Panc1 (cell line): ENCODE measurements around the gene CCM2. TPM values are rescaled to one million over a fixed set of nuclear protein-coding genes. Genes with fewer than 3 reads are reported as not detected.
A peak's percentile ranks its signal among the peaks of the same experiment; 100 is the strongest.

Experiments used
- ATAC-seq: fragments of 200-7000 bp; cut with Tn5 transposase; 2 replicates; pipeline ENCODE4 v1.9.1; 2020; ENCODE audit warnings: mild to moderate bottlenecking, moderate library complexity
- BruUV-seq: library from RNA; stranded (reverse); fragments of 400-500 nt; replicated peaks from 2 replicates; lab custom pipeline; 2021; lab: Mats Ljungman, UMichigan
- CTCF ChIA-PET: fragments of 300-600 bp; sonication (Branson Sonifier 250); formaldehyde crosslinking; loops from one replicate; lab custom pipeline; 2022; ENCODE audit warnings: antibody characterized with exemption; lab: Charles Lee
- POLR2A ChIA-PET: fragments of 300-600 bp; sonication (Branson Sonifier 250); formaldehyde crosslinking; loops from one replicate; lab custom pipeline; 2022; ENCODE audit warnings: antibody characterized with exemption; lab: Charles Lee
- DNase-seq: peaks from one replicate; pipeline ENCODE4 v3.0.0-alpha.2; 2010; ENCODE audit warnings: low read depth, low spot score
- H3K27ac ChIP-seq: 2 replicates; pipeline ENCODE4 v1.5.1; 2011; ENCODE audit warnings: mild to moderate bottlenecking, low read length, inconsistent platforms
- H3K27me3 ChIP-seq: fragments of 200-500 bp; sonication (Bioruptor generic); 2 replicates; pipeline ENCODE4 v1.6.0; 2014; ENCODE audit warnings: low read length, inconsistent platforms; ENCODE audit not compliant: control insufficient read depth, insufficient read depth
- H3K36me3 ChIP-seq: fragments of 200-500 bp; sonication (Bioruptor generic); 2 replicates; pipeline ENCODE4 v1.5.1; 2014; ENCODE audit warnings: inconsistent platforms, mild to moderate bottlenecking, low read length, moderate library complexity; ENCODE audit not compliant: control insufficient read depth, insufficient read depth
- H3K4me1 ChIP-seq: 2 replicates; pipeline ENCODE4 v1.5.1; 2011; ENCODE audit warnings: inconsistent platforms, mild to moderate bottlenecking, low read length, moderate library complexity; ENCODE audit not compliant: control insufficient read depth, insufficient read depth
- H3K4me3 ChIP-seq, 2 experiments: 2 replicates each; pipeline ENCODE4 v1.5.1; 2011 to 2012; ENCODE audit warnings: low read depth in 2 of 2, low read length in 2 of 2, mild to moderate bottlenecking in 2 of 2, inconsistent platforms in 1 of 2, moderate library complexity in 1 of 2
- H3K9me3 ChIP-seq: fragments of 200-500 bp; sonication (Bioruptor generic); 2 replicates; pipeline ENCODE4 v1.5.1; 2014; ENCODE audit warnings: low read depth, mild to moderate bottlenecking, inconsistent platforms, low read length, moderate library complexity; ENCODE audit not compliant: control insufficient read depth, insufficient read depth
- CTCF ChIP-seq: fragments of 450-650 bp; IDR thresholded peaks from 2 replicates; pipeline ENCODE4 v1.5.1; 2017; ENCODE audit warnings: mild to moderate bottlenecking
- POLR2AphosphoS5 ChIP-seq: IDR thresholded peaks from 2 replicates; pipeline ENCODE4 v1.6.1; 2012; ENCODE audit warnings: mild to moderate bottlenecking, low read depth, low read length, moderate library complexity
- REST ChIP-seq, 2 experiments: IDR thresholded peaks; 2 replicates each; pipeline ENCODE4 v1.6.1; 2011 to 2012; ENCODE audit warnings: low read depth in 2 of 2, control low read depth in 1 of 2, low read length in 1 of 2, mild to moderate bottlenecking in 1 of 2, moderate library complexity in 1 of 2; ENCODE audit not compliant: insufficient read depth in 1 of 2
- SIN3A ChIP-seq: IDR thresholded peaks from 2 replicates; pipeline ENCODE4 v1.6.1; 2012; ENCODE audit warnings: low read depth, mild to moderate bottlenecking, low read length, moderate library complexity, borderline replicate concordance; ENCODE audit not compliant: insufficient read depth
- TCF7L2 ChIP-seq: IDR thresholded peaks from 2 replicates; pipeline ENCODE4 v1.6.1; 2011; ENCODE audit warnings: mild to moderate bottlenecking, low read depth, low read length, inconsistent platforms
- in situ Hi-C: cut with HindIII; loops from 2 replicates; pipeline ENCODE4 v1.10.0; 2016; ENCODE audit warnings: low sequenced_read_pairs, low pct_unique_long_range_greater_than_20kb
- intact Hi-C: fragments of 100-400 bp; cut with micrococcal nuclease; formaldehyde crosslinking; loops from one replicate; pipeline ENCODE4 v1.10.0; 2022; ENCODE audit not compliant: unreplicated experiment
- total RNA-seq: library from RNA; stranded (reverse); gene quantifications from one replicate; pipeline ENCODE4 v1.2.1, GENCODE V29; 2021; ENCODE audit not compliant: unreplicated experiment

The CCM2 gene
- total RNA-seq, 1 experiment from 2014 or later = 97.1 TPM

GRCh38 chr7:44972562-44972961 lies 27.4 kb upstream of the CCM2 start:
- H3K27me3 ChIP-seq = no peaks in the 10 kb centered on the region
- in situ Hi-C loops = no loop called here
- H3K4me1 ChIP-seq = no peaks in the 10 kb centered on the region; the same call in 1 of the 2 replicates
- no peak overlapping the region for H3K4me3 ChIP-seq
- intact Hi-C loops = loop anchor here (5.0 kb wide), 1 partner anchor 165 kb away; no protein-coding TSS in a partner anchor
- POLR2A ChIA-PET = interaction anchor here (0.5 kb wide), 1 partner anchor 11 kb away, joined by 5 read pairs; no protein-coding TSS in a partner anchor
- TF ChIP-seq CTCF = no peak
- TF ChIP-seq SIN3A = no peak
- TF ChIP-seq REST (IDR thresholded peaks at IDR 0.05; ENCODE audit: insufficient read depth in 1 of 2, low read depth in 2 of 2, low read length in 1 of 2) = no peak
- no peak for TF ChIP-seq POLR2AphosphoS5
- no peak for TF ChIP-seq TCF7L2
- H3K36me3 ChIP-seq = no peaks in the 10 kb centered on the region
- DNase-seq = no peak
- CTCF ChIA-PET = interaction anchor here (1.5 to 3.0 kb wide), 4 partner anchors 9 to 164 kb away, joined by 5 to 35 read pairs (median 9); partner anchors contain the start of gene H2AZ2
- BruUV-seq = no TSS peak
- no peak overlapping the region for H3K27ac ChIP-seq
- H3K9me3 ChIP-seq = no peaks in the 10 kb centered on the region
- no peak for ATAC-seq

GRCh38 chr7:44973610-44974401 lies 26.2 kb upstream of the CCM2 start:
- intact Hi-C loops = loop anchor here (5.0 kb wide), 1 partner anchor 163 kb away; no protein-coding TSS in a partner anchor
- ChIA-PET POLR2A (interaction anchor here (0.6 to 1.3 kb wide), 2 partner anchors 8 to 401 kb away, joined by 5 to 7 read pairs; no protein-coding TSS in a partner anchor), CTCF (interaction anchor here (0.7 to 3.0 kb wide), 9 partner anchors 8 to 162 kb away, joined by 3 to 35 read pairs (median 5); partner anchors contain the start of genes H2AZ2 and TBRG4)
- DNase-seq = no peak
- Histone ChIP-seq H3K27ac (no peak overlapping the region), H3K27me3 (no peaks in the 10 kb centered on the region), H3K9me3 (no peaks in the 10 kb centered on the region), H3K4me3 (no peak overlapping the region), H3K36me3 (no peaks in the 10 kb centered on the region), H3K4me1 (no peaks in the 10 kb centered on the region; the same call in 1 of the 2 replicates)
- ATAC-seq = peak; percentile 59
- in situ Hi-C loops = no loop called here
- BruUV-seq = no TSS peak
- TF ChIP-seq REST (IDR thresholded peaks at IDR 0.05; ENCODE audit: insufficient read depth in 1 of 2, low read depth in 2 of 2, low read length in 1 of 2) (no peak), POLR2AphosphoS5 (no peak), TCF7L2 (no peak), CTCF (no peak; the same call in 1 of the 2 replicates), SIN3A (no peak)
